Stimulated activated CD4-positive, alpha-beta T cell treated with anti-CD3 and anti-CD28 coated beads, Interleukin-4, amount 100 ng/mL, for 1 hour (primary cell): Measurements from ENCODE around the gene SRMS.
A peak's percentile ranks its signal among the peaks of the same experiment; 100 is the strongest.

ENCODE experiments used
- DNase-seq: peaks from one replicate; pipeline ENCODE4 v3.0.0-alpha.2; 2020

SRMS gene

GRCh38 chr20:63536997-63537524 lies 10.5 kb downstream of the SRMS start, which contains the start of gene PTK6:
Gene PTK6 (minus strand): TSS chr20:63537376. CDS start chr20:63537314, 62 bp downstream.
- no peak for DNase-seq

- no peak for DNase-seq
Measured at GRCh38 chr20:63536241-63536977, 11.1 kb downstream of the SRMS start.

GRCh38 chr20:63534831-63535651 lies 12.5 kb downstream of the SRMS start:
- no peak for DNase-seq

- DNase-seq = no peak
Measured at GRCh38 chr20:63534427-63534830, 13.1 kb downstream of the SRMS start.

GRCh38 chr20:63533871-63534393 lies 13.6 kb downstream of the SRMS start:
- no peak for DNase-seq

GRCh38 chr20:63533388-63533787 lies 14.2 kb downstream of the SRMS start:
- DNase-seq = no peak

GRCh38 chr20:63532449-63532971 lies 15.0 kb downstream of the SRMS start:
- DNase-seq = no peak

- DNase-seq = no peak
Measured at GRCh38 chr20:63531686-63532448, 15.7 kb downstream of the SRMS start.

- DNase-seq = no peak
Measured at GRCh38 chr20:63530788-63531160, 16.8 kb downstream of the SRMS start.

- no peak for DNase-seq
Measured at GRCh38 chr20:63529861-63530787, 17.4 kb downstream of the SRMS start.

- DNase-seq = no peak
Measured at GRCh38 chr20:63529180-63529860, 18.2 kb downstream of the SRMS start.

- DNase-seq = no peak
Measured at GRCh38 chr20:63527184-63527583, 20.4 kb downstream of the SRMS start.

GRCh38 chr20:63525971-63526370 lies 21.6 kb downstream of the SRMS start:
- DNase-seq = no peak

GRCh38 chr20:63525185-63525584 lies 22.4 kb downstream of the SRMS start:
- no peak for DNase-seq

- no peak for DNase-seq
Measured at GRCh38 chr20:63522981-63523611, 24.5 kb downstream of the SRMS start.

- DNase-seq = no peak
Measured at GRCh38 chr20:63522091-63522868, 25.3 kb downstream of the SRMS start.

GRCh38 chr20:63521602-63522001 lies 25.9 kb downstream of the SRMS start:
- no peak for DNase-seq

- DNase-seq = peak; percentile 73
Measured at GRCh38 chr20:63520934-63521601, 26.5 kb downstream of the SRMS start.

GRCh38 chr20:63520504-63520933 lies 27.0 kb downstream of the SRMS start, which contains the start of gene PPDPF:
Gene PPDPF (plus strand): TSS chr20:63520765. CDS start chr20:63521309, 544 bp downstream.
- DNase-seq = peak; percentile 84
